NCI-H2171 treated with DMSO at 0.1 percent for 48 hours (cell line): ENCODE measurements around the gene TNFAIP2.
"Not testable (repeated sequence)": the region's sequence is repeated elsewhere in the genome, so short reads cannot be mapped to it uniquely, and the experiment has no call there.

ENCODE experiments used
- DNase-seq: peaks from one replicate; lab custom pipeline; 2025; lab: John Stamatoyannopoulos, UW

TNFAIP2 gene

GRCh38 chr14:103155826-103156394, 32.6 kb downstream of the TNFAIP2 start:
- DNase-seq = no peak

- DNase-seq = no peak
Measured at GRCh38 chr14:103156651-103157378, 33.6 kb downstream of the TNFAIP2 start.

- DNase-seq = no peak
Measured at GRCh38 chr14:103157969-103158368, 34.7 kb downstream of the TNFAIP2 start.

- no peak for DNase-seq
Measured at GRCh38 chr14:103158688-103159087, 35.4 kb downstream of the TNFAIP2 start.

- DNase-seq = no peak
Measured at GRCh38 chr14:103160321-103161053, 37.2 kb downstream of the TNFAIP2 start.

- no peak for DNase-seq
Measured at GRCh38 chr14:103161054-103161397, 37.8 kb downstream of the TNFAIP2 start.

- no peak for DNase-seq
Measured at GRCh38 chr14:103163199-103163598, 39.9 kb downstream of the TNFAIP2 start.

- no peak for DNase-seq
Measured at GRCh38 chr14:103164006-103164405, 40.7 kb downstream of the TNFAIP2 start.

- no peak for DNase-seq
Measured at GRCh38 chr14:103164779-103165178, 41.5 kb downstream of the TNFAIP2 start.

- DNase-seq = no peak
Measured at GRCh38 chr14:103165323-103165722, 42.1 kb downstream of the TNFAIP2 start.

- DNase-seq = peak; percentile 76
Measured at GRCh38 chr14:103169954-103170353, 46.7 kb downstream of the TNFAIP2 start.

GRCh38 chr14:103171206-103171605, 47.9 kb downstream of the TNFAIP2 start:
- not testable (repeated sequence) for DNase-seq

GRCh38 chr14:103172921-103173320, 49.7 kb downstream of the TNFAIP2 start:
- no peak for DNase-seq

GRCh38 chr14:103173887-103174286, 50.6 kb downstream of the TNFAIP2 start:
- DNase-seq = not testable (repeated sequence)

- DNase-seq = not testable (repeated sequence)
Measured at GRCh38 chr14:103176176-103176575, 52.9 kb downstream of the TNFAIP2 start.

GRCh38 chr14:103177376-103177775, 54.1 kb downstream of the TNFAIP2 start:
- DNase-seq = no peak

- DNase-seq = no peak
Measured at GRCh38 chr14:103178521-103178920, 55.3 kb downstream of the TNFAIP2 start.

GRCh38 chr14:103179094-103179493, 55.8 kb downstream of the TNFAIP2 start:
- no peak for DNase-seq

- no peak for DNase-seq
Measured at GRCh38 chr14:103180331-103180730, 57.1 kb downstream of the TNFAIP2 start.

GRCh38 chr14:103184046-103184445, 60.8 kb downstream of the TNFAIP2 start:
- no peak for DNase-seq

GRCh38 chr14:103185051-103186029, 62.1 kb downstream of the TNFAIP2 start:
- peak; percentile 77 for DNase-seq

GRCh38 chr14:103186241-103186822, 63.1 kb downstream of the TNFAIP2 start:
- no peak for DNase-seq
